PC-3 (cell line): Measurements from ENCODE around the gene ACTR2. TPM values are rescaled to one million over a fixed set of nuclear protein-coding genes. Genes with fewer than 3 reads are reported as not detected.
A peak's percentile ranks its signal among the peaks of the same experiment; 100 is the strongest.

Experiments
- ATAC-seq: fragments of 200-7000 bp; cut with Tn5 transposase; 2 replicates; pipeline ENCODE4 v1.9.1; 2020; ENCODE audit warnings: mild to moderate bottlenecking, moderate library complexity
- BruUV-seq: library from RNA; stranded (reverse); fragments of 400-500 nt; replicated peaks from 2 replicates; lab custom pipeline; 2021; lab: Mats Ljungman, UMichigan
- CTCF ChIA-PET: fragments of 300-600 bp; sonication (Branson Sonifier 250); formaldehyde crosslinking; loops from one replicate; lab custom pipeline; 2022; ENCODE audit warnings: antibody characterized with exemption; lab: Charles Lee
- POLR2A ChIA-PET: fragments of 300-600 bp; sonication (Branson Sonifier 250); formaldehyde crosslinking; loops from one replicate; lab custom pipeline; 2022; ENCODE audit warnings: antibody characterized with exemption; ENCODE audit not compliant: unreplicated experiment; lab: Charles Lee
- DNase-seq: peaks from one replicate; pipeline ENCODE4 v3.0.0-alpha.2; 2015
- H2AFZ ChIP-seq: fragments of 300-600 bp; sonication (generic); 2 replicates; pipeline ENCODE4 v1.6.0; 2016; ENCODE audit warnings: antibody characterized with exemption, low read length
- H3F3A ChIP-seq: fragments of 300-600 bp; sonication (generic); one replicate; pipeline ENCODE4 v1.6.0; 2017; ENCODE audit warnings: antibody characterized with exemption, low read length, control low read depth, mild to moderate bottlenecking; ENCODE audit not compliant: unreplicated experiment
- H3K27ac ChIP-seq: fragments of 300-600 bp; sonication (generic); 2 replicates; pipeline ENCODE4 v1.5.1; 2016; ENCODE audit warnings: mild to moderate bottlenecking, low read length
- H3K27me3 ChIP-seq: fragments of 300-600 bp; sonication (generic); 2 replicates; pipeline ENCODE4 v1.6.1; 2016; ENCODE audit warnings: low read length, mixed read lengths
- H3K36me3 ChIP-seq: fragments of 300-600 bp; sonication (generic); 2 replicates; pipeline ENCODE4 v1.6.1; 2016; ENCODE audit warnings: low read depth, mixed run types, low read length, mixed read lengths
- H3K4me1 ChIP-seq: fragments of 300-600 bp; sonication (generic); 2 replicates; pipeline ENCODE4 v1.5.1; 2016; ENCODE audit warnings: low read length; ENCODE audit not compliant: insufficient read depth
- H3K4me2 ChIP-seq: fragments of 300-600 bp; sonication (generic); 2 replicates; pipeline ENCODE4 v1.6.0; 2016; ENCODE audit warnings: low read length
- H3K4me3 ChIP-seq: fragments of 300-600 bp; sonication (generic); 2 replicates; pipeline ENCODE4 v1.5.1; 2016; ENCODE audit warnings: mild to moderate bottlenecking, low read length, mixed read lengths
- H3K79me2 ChIP-seq: fragments of 300-600 bp; sonication (generic); 2 replicates; pipeline ENCODE4 v1.6.1; 2017; ENCODE audit warnings: low read length, mixed read lengths
- H3K9ac ChIP-seq: fragments of 300-600 bp; sonication (generic); 2 replicates; pipeline ENCODE4 v1.6.0; 2016; ENCODE audit warnings: mild to moderate bottlenecking, low read length
- H3K9me2 ChIP-seq: fragments of 300-600 bp; sonication (generic); replicated peaks from 2 replicates; pipeline ENCODE4 v1.6.1; 2016; ENCODE audit warnings: mixed run types, low read length, mixed read lengths
- H3K9me3 ChIP-seq: fragments of 300-600 bp; sonication (generic); 2 replicates; pipeline ENCODE4 v1.6.1; 2016; ENCODE audit warnings: low read length, mixed read lengths
- H4K20me1 ChIP-seq: fragments of 300-600 bp; sonication (generic); 2 replicates; pipeline ENCODE4 v1.6.1; 2016; ENCODE audit warnings: low read length, mixed read lengths
- EZH2 ChIP-seq: fragments of 300-600 bp; sonication (generic); IDR thresholded peaks from one replicate; pipeline ENCODE4 v1.6.1; 2017; ENCODE audit warnings: antibody characterized with exemption, mild to moderate bottlenecking, low read length; ENCODE audit not compliant: unreplicated experiment
- EZH2phosphoT487 ChIP-seq: fragments of 300-600 bp; sonication (generic); IDR thresholded peaks from 2 replicates; pipeline ENCODE4 v1.6.1; 2018; ENCODE audit warnings: mild to moderate bottlenecking, antibody characterized with exemption, low read length, borderline replicate concordance
- intact Hi-C: fragments of 100-400 bp; cut with micrococcal nuclease; formaldehyde crosslinking; loops from 2 replicates; pipeline ENCODE4 v1.9.0; 2023
- total RNA-seq: library from RNA; depleted of rRNA; stranded (reverse); fragments of >200 nt; gene quantifications from 2 replicates; pipeline ENCODE4 v1.2.3, GENCODE V29; 2014
- TF ChIP-seq, protein P1 (sequence below): fragments of 300-600 bp; sonication (generic); conservative IDR thresholded peaks from 2 replicates; pipeline ENCODE4 v1.5.1; 2017; ENCODE audit warnings: antibody characterized with exemption, low read depth, mild to moderate bottlenecking, low read length

ACTR2 gene
- total RNA-seq, 1 experiment from 2014 or later: 56.7 TPM

DNA sequence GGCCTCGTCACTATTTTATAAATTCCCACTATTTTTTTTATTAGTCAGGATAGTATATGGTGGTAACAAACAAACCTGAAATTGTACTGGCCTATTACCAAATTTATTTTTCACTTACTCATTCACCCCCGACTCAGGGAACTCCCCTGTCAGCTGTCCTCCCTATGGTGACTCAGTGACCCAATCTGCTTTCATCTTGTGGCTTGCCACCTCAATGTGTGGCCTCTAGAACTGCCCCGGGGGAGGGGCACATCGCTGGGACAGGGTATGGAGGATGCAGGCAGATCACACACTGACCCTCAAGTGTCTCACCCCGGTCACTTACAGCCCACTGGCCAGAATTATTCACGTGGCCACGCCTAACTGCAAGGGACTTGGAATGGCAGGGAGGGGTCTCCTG lies 71.6 kb downstream of the ACTR2 start:
- peaks cover 39% of the 10 kb centered on the region for H3K4me1 ChIP-seq
- ATAC-seq (peak; percentile 40), DNase-seq (peak; percentile 95)
- TF ChIP-seq, protein P1, sequence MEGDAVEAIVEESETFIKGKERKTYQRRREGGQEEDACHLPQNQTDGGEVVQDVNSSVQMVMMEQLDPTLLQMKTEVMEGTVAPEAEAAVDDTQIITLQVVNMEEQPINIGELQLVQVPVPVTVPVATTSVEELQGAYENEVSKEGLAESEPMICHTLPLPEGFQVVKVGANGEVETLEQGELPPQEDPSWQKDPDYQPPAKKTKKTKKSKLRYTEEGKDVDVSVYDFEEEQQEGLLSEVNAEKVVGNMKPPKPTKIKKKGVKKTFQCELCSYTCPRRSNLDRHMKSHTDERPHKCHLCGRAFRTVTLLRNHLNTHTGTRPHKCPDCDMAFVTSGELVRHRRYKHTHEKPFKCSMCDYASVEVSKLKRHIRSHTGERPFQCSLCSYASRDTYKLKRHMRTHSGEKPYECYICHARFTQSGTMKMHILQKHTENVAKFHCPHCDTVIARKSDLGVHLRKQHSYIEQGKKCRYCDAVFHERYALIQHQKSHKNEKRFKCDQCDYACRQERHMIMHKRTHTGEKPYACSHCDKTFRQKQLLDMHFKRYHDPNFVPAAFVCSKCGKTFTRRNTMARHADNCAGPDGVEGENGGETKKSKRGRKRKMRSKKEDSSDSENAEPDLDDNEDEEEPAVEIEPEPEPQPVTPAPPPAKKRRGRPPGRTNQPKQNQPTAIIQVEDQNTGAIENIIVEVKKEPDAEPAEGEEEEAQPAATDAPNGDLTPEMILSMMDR: no peak
- TF ChIP-seq EZH2phosphoT487 (no peak), EZH2 (no peak)
- ChIA-PET POLR2A (no interaction called here), CTCF (no interaction called here)
- peak overlapping the region; percentile 92 for H3K27ac ChIP-seq
- no peaks in the 10 kb centered on the region for H3K79me2 ChIP-seq
- peaks cover 7% of the 10 kb centered on the region for H3F3A ChIP-seq
- H3K4me3 ChIP-seq: no peak overlapping the region
- no peaks in the 10 kb centered on the region for H3K9me2 ChIP-seq
- no peaks in the 10 kb centered on the region for H3K9me3 ChIP-seq
- H3K9ac ChIP-seq: peak overlapping the region; percentile 68
- no peaks in the 10 kb centered on the region for H3K27me3 ChIP-seq
- H4K20me1 ChIP-seq: no peaks in the 10 kb centered on the region
- no peaks in the 10 kb centered on the region for H3K36me3 ChIP-seq
- H2AFZ ChIP-seq: no peak overlapping the region
- no TSS peak for BruUV-seq
- intact Hi-C loops: no loop called here
- H3K4me2 ChIP-seq: peak overlapping the region; percentile 76

DNA sequence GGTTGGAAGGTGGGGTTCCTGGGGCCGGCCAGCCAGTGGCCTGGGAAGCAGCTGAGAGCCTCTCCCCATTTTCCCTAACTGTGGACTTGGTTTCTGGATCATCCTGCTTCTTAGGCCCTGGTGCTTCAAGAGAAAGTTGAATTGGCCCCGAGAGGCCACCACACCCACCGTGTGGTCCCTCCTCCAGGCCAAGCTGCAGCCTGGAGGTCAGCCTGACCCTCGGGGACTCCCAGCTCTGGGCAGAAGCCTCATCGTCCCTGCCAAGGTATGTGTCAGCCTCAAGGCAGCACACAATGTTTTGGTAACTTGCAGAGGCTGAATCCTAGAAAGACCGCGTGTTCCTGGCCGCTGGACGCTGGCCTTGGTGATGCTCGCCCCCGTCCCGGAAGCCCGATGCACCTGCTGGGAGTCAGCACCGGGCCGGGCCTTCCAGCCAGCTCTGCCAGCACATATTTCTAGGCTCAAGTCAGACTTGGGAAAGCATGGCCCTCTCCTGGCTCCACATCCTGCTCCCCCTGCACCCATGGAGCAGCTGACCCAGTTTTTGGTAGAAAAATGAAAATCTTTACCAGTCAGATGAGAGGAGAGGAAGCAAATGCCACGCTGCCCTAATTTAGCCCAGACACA lies 72.6 kb downstream of the ACTR2 start:
- Histone ChIP-seq H4K20me1 (no peaks in the 10 kb centered on the region), H3K9me3 (no peaks in the 10 kb centered on the region), H3K4me3 (peak overlapping the region; percentile 46; the same call in 1 of the 2 replicates), H3K9me2 (no peaks in the 10 kb centered on the region), H3K36me3 (no peaks in the 10 kb centered on the region; the same call in 1 of the 2 replicates), H2AFZ (peak overlapping the region; percentile 46; the same call in 1 of the 2 replicates), H3K27ac (peak overlapping the region; percentile 92), H3F3A (peaks cover 7% of the 10 kb centered on the region), H3K4me1 (peaks cover 39% of the 10 kb centered on the region), H3K27me3 (no peaks in the 10 kb centered on the region), H3K9ac (peak overlapping the region; percentile 68), H3K79me2 (no peaks in the 10 kb centered on the region), H3K4me2 (peak overlapping the region; percentile 76)
- ATAC-seq (peak; percentile 30), DNase-seq (peak; percentile 55)
- intact Hi-C loops: loop anchor here (2.0 to 10.0 kb wide), 2 partner anchors 21 to 65 kb away; no protein-coding TSS in a partner anchor
- POLR2A ChIA-PET: no interaction called here
- no TSS peak for BruUV-seq
- TF ChIP-seq EZH2: no peak
- no peak for TF ChIP-seq EZH2phosphoT487
- TF ChIP-seq, protein P1: no peak
- CTCF ChIA-PET: no interaction called here
